ENCODE results near the gene ANKS1A.

The ANKS1A gene

DNA sequence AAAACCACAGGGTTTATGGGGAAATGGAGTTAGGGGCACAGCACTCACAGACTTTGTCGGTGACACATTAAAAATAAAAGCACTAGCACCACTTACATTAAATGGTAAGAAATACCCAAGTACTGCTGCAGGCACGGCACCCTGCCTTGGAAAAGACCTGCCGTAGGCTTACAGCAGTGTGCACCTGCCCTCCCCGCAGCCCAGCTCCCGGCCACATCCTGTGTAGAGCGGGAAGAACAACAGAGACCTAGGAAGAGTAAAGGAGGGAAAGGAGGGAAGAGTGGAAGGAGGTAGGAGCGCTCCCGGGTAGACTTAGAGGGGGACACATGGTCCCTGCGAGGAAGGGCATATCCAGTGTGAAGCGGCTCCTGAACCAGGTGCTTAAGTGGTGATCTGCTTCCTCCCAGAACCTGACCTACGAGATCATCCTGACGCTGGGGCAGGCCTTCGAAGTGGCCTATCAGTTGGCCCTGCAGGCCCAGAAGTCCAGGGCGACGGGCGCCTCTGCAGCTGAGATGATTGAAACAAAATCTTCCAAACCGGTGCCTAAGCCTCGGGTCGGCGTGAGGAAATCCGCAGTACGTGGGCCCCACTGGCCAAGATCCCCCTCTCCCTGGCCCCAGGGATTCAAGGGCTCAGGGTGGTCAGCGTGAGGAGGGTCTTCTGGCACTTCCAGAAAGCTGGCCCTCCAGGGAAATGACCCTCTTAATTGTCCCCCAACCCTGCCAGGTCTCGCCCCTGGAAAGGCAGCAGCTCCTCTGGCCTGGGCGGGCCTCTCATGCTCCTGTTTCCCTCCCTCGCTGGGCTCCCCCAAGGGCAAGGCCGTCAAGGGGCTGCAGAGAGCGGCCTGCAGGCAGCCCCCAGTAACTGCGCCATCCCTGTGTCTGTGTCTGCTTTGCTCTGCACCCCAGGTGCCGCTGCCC is 196.6 kb downstream of the ANKS1A start:
- WGBS, 2 experiments (ENCODE audit: insufficient coverage in 2 of 2): 96 to 98% methylated on average over 24 to 28 of the region's 30 CpGs
- Histone ChIP-seq H3K4me1 (ENCODE audit: control insufficient read depth, insufficient read depth, low read length, poor library complexity, severe bottlenecking) (peaks cover 8% of the 10 kb centered on the region), H3K4me3 (ENCODE audit: extremely low read depth, insufficient read depth, low read length, poor library complexity, severe bottlenecking) (no peak overlapping the region), H3K36me3 (ENCODE audit: control insufficient read depth, insufficient read depth, low read length) (peaks cover 50% of the 10 kb centered on the region), H3K27ac (ENCODE audit: low read depth, low read length, severe bottlenecking) (no peak overlapping the region), H3K9me3 (ENCODE audit: control insufficient read depth, low read length) (no peaks in the 10 kb centered on the region)

DNA sequence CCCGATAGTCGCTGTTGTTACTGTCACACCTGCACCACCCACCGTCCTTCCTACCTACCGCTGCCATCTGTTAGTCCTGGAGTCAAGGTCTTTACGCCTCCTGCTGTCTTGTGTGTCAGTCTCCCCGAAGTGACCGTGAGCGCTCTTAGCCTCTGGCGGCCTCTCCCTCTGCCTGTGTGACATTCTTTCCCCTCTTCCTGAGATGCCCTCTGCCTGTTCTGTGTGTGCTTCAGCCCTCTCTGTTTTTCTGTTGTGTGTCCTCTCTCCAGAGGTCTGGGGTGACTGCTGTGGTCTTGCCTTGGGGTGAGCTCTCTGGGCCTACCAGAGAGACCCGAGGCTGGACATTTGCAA is 197.2 kb downstream of the ANKS1A start:
- Histone ChIP-seq H3K4me3 (ENCODE audit: extremely low read depth, insufficient read depth, low read length, poor library complexity, severe bottlenecking) (no peak overlapping the region), H3K27ac (ENCODE audit: low read depth, low read length, severe bottlenecking) (no peak overlapping the region), H3K36me3 (ENCODE audit: control insufficient read depth, insufficient read depth, low read length) (peaks cover 50% of the 10 kb centered on the region), H3K4me1 (ENCODE audit: control insufficient read depth, insufficient read depth, low read length, poor library complexity, severe bottlenecking) (peaks cover 7% of the 10 kb centered on the region), H3K9me3 (ENCODE audit: control insufficient read depth, low read length) (no peaks in the 10 kb centered on the region)
- 97 to 98% methylated on average over 8 to 9 of the region's 10 CpGs for WGBS, 2 experiments (ENCODE audit: insufficient coverage in 2 of 2)

DNA sequence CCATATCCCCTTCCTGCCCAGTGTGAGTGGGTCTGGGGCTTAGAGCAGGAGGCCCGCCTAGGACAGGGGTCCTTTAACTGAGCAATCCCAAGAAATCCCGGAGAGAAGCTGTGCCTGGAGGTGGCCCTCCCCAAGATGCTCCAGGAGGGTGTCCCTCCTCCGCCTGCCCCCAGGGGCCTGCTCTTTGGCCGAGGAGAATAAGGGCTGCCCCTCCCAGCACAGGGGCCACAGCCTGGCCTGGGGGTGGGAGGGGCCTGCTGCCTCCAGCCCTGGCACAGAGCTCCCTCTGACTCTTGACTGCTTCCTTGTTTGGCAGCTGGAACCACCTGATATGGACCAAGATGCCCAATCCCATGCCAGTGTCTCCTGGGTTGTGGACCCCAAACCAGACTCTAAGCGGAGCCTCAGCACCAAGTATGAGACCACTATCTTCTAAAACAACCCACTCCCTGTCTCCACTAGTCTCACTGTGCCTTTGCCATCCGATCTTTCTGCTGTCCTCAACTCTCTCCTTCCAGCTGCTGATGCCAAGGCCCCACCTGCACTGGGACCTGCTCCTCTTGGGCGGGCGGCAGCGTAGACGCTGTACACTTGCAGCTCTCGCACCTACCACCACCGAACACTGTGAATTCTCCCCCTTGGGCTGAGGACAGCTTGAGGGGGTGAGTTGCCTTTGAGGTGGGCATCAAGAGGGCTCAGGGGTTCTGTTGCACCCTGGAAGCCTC is 197.7 kb downstream of the ANKS1A start:
- WGBS, 2 experiments (ENCODE audit: insufficient coverage in 2 of 2): 90 to 96% methylated on average over 5 to 7 of the region's 12 CpGs
- H3K4me3 ChIP-seq (ENCODE audit: extremely low read depth, insufficient read depth, low read length, poor library complexity, severe bottlenecking): no peak overlapping the region
- no peak overlapping the region for H3K27ac ChIP-seq (ENCODE audit: low read depth, low read length, severe bottlenecking)
- peaks cover 1% of the 10 kb centered on the region for H3K4me1 ChIP-seq (ENCODE audit: control insufficient read depth, insufficient read depth, low read length, poor library complexity, severe bottlenecking)
- H3K9me3 ChIP-seq (ENCODE audit: control insufficient read depth, low read length): no peaks in the 10 kb centered on the region
- peaks cover 50% of the 10 kb centered on the region for H3K36me3 ChIP-seq (ENCODE audit: control insufficient read depth, insufficient read depth, low read length)

DNA sequence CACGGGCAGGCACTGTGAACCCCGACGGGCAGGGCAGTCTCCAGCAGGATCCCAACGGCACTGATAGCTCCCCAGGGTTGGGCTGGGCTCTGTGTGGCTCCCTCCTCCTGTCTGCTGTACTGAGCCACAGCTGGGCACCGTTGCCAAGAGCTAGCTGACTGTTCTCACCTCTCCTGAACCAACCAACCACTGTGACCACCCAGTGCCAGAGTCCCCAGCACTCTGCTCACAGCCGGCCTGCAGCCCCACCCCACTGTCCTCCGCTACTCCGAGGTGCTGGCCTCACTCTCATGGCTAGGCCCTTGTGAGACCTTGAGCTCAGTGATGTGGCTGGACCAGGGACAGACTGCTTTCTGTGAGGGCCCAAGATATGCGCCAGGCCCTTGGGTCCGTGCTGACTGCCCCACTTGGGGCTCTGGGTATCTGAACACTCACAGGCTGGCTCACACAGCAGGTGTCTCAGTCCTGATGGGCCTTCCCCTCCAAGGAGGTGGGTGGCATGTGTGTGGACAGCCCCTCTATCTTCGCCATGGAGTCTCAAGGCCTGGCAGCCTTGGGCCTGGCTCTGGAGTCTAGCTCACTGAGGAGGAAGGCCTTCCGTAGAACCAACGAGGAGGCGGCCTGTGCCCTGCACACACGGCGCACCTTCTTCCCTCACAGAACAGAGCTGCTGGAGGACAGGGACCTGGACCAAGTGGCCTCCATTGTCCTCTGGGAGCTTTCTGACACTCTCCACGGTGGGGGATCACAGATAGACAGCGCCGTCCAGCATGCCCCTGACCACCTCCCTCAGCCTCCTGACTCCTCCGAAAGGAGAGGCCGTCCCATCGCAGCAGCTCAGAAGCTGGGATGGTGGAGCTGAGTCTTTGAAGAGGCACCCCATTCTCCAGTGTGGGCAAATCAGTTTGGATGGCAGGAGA is 198.6 kb downstream of the ANKS1A start:
- Histone ChIP-seq H3K9me3 (ENCODE audit: control insufficient read depth, low read length) (no peaks in the 10 kb centered on the region), H3K4me3 (ENCODE audit: extremely low read depth, insufficient read depth, low read length, poor library complexity, severe bottlenecking) (no peak overlapping the region), H3K36me3 (ENCODE audit: control insufficient read depth, insufficient read depth, low read length) (peaks cover 46% of the 10 kb centered on the region), H3K4me1 (ENCODE audit: control insufficient read depth, insufficient read depth, low read length, poor library complexity, severe bottlenecking) (peaks cover 2% of the 10 kb centered on the region), H3K27ac (ENCODE audit: low read depth, low read length, severe bottlenecking) (no peak overlapping the region)
- 95 to 99% methylated on average over 18 to 19 of the region's 22 CpGs for WGBS, 2 experiments (ENCODE audit: insufficient coverage in 2 of 2)

DNA sequence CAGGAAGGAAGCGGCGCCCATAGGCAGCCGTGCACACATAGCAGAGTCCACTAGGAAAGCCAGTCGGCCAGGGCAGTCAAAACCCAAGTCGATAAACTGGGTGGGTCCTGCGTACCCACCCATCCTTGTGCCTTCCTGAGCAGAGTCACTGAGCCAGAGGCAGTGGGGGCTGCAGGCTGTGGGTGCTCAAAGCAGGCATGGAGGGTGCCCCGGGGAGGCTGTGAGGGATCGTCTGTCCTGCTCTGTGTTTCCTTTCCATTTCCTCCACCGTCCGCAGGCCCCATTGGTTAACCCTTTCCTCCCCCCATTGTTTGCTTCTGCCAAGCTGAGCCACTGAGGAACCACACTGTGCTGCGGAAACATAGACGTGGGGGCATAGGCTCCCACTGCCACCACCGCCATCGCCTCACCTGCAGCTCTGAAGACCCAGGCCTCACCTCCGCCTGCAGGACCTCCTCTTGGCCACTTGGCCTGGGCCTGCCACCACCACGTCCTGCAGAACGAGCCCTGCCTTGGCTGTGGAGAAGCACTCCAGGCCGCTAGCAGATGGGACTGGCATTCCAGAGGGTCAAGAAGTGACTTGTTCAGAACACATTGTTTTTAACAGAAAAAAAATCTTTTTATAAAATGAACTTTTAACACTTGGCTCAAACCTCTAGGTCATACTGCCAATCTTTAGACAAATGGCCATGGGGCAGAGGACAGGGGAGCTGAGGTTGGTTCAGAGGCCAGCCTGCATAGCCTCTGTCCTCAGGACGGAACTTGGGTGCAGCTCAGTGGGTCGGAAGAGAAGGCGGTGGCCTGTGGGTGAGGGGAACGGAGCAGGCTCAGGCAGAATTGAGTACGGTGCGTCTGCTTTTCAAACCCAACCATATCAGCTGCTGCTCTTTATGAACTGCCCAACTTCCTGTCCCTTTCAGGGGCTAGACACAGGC is 199.5 kb downstream of the ANKS1A start:
- Histone ChIP-seq H3K4me3 (ENCODE audit: extremely low read depth, insufficient read depth, low read length, poor library complexity, severe bottlenecking) (no peak overlapping the region), H3K36me3 (ENCODE audit: control insufficient read depth, insufficient read depth, low read length) (peaks cover 37% of the 10 kb centered on the region), H3K4me1 (ENCODE audit: control insufficient read depth, insufficient read depth, low read length, poor library complexity, severe bottlenecking) (peaks cover 7% of the 10 kb centered on the region), H3K9me3 (ENCODE audit: control insufficient read depth, low read length) (no peaks in the 10 kb centered on the region), H3K27ac (ENCODE audit: low read depth, low read length, severe bottlenecking) (no peak overlapping the region)
- 93 to 94% methylated on average over 20 to 21 of the region's 24 CpGs for WGBS, 2 experiments (ENCODE audit: insufficient coverage in 2 of 2)

DNA sequence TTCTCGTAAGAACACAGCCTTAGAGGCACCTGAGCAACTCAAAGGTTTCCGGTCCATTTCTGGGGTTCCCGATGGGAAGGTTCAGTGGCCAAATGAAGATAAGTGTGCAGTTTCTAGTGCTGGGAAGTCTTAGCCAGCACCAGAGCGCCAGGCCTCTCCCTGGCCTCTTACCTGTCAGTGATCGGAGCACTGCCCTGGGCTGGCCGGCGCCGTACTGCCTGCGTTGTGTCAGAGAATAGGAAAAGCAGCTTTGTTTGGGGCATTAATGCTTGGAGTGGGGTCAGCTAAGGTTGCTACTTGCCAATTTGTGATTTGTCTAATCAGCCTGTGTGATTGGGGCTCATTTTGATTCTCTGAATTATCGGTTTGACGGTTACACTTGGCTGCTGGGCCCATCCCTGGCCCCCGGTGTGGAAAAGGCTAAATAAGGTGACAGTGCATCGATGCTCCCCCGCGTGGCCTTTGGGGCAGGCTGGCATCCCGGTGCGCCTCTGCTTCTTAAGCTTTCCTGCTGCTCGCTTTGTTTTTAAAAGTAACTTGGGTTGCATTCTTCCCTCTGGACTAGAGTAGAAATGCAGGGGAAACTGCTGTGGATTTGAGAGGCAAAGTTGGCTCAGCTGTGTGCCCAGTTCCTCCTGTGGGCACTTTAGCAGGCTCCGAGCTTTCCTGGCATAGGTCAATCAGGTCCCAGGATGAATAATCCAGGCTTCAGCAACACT is 200.3 kb downstream of the ANKS1A start:
- no peak overlapping the region for H3K27ac ChIP-seq (ENCODE audit: low read depth, low read length, severe bottlenecking)
- 96 to 99% methylated on average over 12 to 18 of the region's 19 CpGs for WGBS, 2 experiments (ENCODE audit: insufficient coverage in 2 of 2)
- no peak overlapping the region for H3K4me3 ChIP-seq (ENCODE audit: extremely low read depth, insufficient read depth, low read length, poor library complexity, severe bottlenecking)
- no peaks in the 10 kb centered on the region for H3K9me3 ChIP-seq (ENCODE audit: control insufficient read depth, low read length)
- H3K36me3 ChIP-seq (ENCODE audit: control insufficient read depth, insufficient read depth, low read length): peaks cover 29% of the 10 kb centered on the region
- peaks cover 7% of the 10 kb centered on the region for H3K4me1 ChIP-seq (ENCODE audit: control insufficient read depth, insufficient read depth, low read length, poor library complexity, severe bottlenecking)

DNA sequence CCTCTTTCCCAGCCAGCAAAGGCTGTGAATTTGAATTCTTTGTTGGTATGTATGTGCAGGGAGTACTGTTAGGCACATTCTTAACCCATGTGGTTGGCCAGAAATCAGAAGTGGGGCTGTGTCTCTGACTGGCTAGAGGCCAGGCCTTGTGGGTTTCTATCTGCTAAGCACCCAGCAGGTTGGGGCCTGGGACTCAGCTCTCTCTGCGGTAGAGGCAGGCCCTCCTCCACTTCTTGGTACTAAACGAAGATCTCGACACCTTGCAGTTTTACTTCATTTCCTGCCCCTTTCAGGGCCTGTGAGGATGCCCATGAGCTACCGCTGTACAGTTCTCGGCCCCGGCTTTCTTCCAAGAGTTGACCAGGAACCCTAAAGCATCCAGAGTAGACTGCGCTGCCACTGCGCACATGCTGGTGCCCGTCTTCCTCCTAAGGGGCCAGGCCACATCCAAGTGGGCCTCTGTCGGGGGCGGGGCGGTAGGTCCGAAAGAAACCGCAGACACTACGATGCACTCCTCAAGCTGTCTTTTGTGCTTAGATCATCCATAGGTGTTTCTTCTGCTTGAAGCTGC is 201.0 kb downstream of the ANKS1A start:
- Histone ChIP-seq H3K36me3 (ENCODE audit: control insufficient read depth, insufficient read depth, low read length) (peaks cover 29% of the 10 kb centered on the region), H3K27ac (ENCODE audit: low read depth, low read length, severe bottlenecking) (no peak overlapping the region), H3K4me3 (ENCODE audit: extremely low read depth, insufficient read depth, low read length, poor library complexity, severe bottlenecking) (no peak overlapping the region), H3K4me1 (ENCODE audit: control insufficient read depth, insufficient read depth, low read length, poor library complexity, severe bottlenecking) (peaks cover 7% of the 10 kb centered on the region), H3K9me3 (ENCODE audit: control insufficient read depth, low read length) (no peaks in the 10 kb centered on the region)
- WGBS, 2 experiments (ENCODE audit: insufficient coverage in 2 of 2): 97 to 98% methylated on average over 10 of the region's 15 CpGs

DNA sequence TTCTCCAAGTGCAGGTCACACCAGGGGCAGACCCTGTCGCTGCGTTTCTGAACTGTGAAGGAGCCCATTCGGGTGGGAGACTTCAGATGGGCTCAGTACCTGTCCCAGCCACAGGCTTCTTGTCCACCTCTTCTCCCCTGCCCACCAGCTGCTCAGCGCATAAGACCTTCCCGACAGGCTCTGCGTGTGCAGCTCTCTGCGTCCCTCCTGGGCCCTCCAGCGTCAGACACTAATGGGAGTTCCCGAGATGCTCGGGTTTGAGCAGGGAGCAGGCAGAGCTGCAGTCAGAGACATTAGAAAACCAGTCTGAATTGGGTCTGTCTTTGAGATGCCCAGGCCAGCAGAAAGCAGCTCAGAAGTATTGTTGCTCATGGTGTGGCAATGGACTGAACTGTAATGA is 201.7 kb downstream of the ANKS1A start:
- Histone ChIP-seq H3K36me3 (ENCODE audit: control insufficient read depth, insufficient read depth, low read length) (peaks cover 26% of the 10 kb centered on the region), H3K4me3 (ENCODE audit: extremely low read depth, insufficient read depth, low read length, poor library complexity, severe bottlenecking) (no peak overlapping the region), H3K9me3 (ENCODE audit: control insufficient read depth, low read length) (no peaks in the 10 kb centered on the region), H3K4me1 (ENCODE audit: control insufficient read depth, insufficient read depth, low read length, poor library complexity, severe bottlenecking) (peaks cover 8% of the 10 kb centered on the region), H3K27ac (ENCODE audit: low read depth, low read length, severe bottlenecking) (no peak overlapping the region)
- 93 to 94% methylated on average over 10 of the region's 10 CpGs for WGBS, 2 experiments (ENCODE audit: insufficient coverage in 2 of 2)

DNA sequence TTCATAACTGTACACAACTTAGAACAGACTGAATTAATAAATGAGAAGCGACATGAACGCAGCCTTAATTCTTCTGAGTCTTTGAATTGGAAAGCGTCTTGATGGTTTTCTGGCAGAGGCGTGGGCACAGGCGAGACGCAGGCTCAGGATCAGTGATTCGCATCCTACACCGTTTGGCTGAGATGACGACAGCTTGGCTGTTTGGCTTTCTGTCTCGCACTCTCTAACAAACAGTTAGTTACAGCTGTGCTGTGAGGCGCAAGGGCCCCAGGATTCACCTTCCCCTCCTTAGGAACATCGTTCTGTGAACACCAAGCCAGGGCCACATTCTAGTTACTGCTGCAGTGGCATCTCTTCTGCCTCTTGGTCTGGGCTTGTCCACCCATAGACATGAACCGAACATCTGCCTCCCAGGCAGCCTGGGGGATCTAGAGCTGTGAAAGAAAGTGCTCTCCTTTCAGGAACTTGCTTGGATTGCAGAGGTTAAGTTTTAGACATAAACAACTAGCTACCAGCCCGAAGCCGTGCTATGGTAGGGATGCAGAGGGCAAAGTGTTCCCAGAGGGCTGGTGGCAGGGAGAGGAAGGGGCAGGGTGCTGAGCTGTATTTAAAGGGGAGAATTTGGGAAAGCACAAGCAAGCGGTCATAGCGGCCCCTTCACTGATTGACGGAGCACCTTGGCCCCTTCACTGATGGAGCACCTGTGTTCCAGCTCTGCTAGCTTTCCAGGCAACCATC is 202.5 kb downstream of the ANKS1A start:
- Histone ChIP-seq H3K36me3 (ENCODE audit: control insufficient read depth, insufficient read depth, low read length) (peaks cover 25% of the 10 kb centered on the region), H3K27ac (ENCODE audit: low read depth, low read length, severe bottlenecking) (no peak overlapping the region), H3K4me1 (ENCODE audit: control insufficient read depth, insufficient read depth, low read length, poor library complexity, severe bottlenecking) (peaks cover 16% of the 10 kb centered on the region), H3K9me3 (ENCODE audit: control insufficient read depth, low read length) (no peaks in the 10 kb centered on the region), H3K4me3 (ENCODE audit: extremely low read depth, insufficient read depth, low read length, poor library complexity, severe bottlenecking) (no peak overlapping the region)
- WGBS, 2 experiments (ENCODE audit: insufficient coverage in 2 of 2): 95 to 96% methylated on average over 17 to 18 of the region's 18 CpGs
